AG04450 (cell line): Measurements from ENCODE around the gene OR2B6. TPM values are rescaled to one million over a fixed set of nuclear protein-coding genes. Genes with fewer than 3 reads are reported as not detected.

ENCODE experiments used
- CTCF ChIA-PET: fragments of 300-600, 350-600 bp; formaldehyde crosslinking; extraction: SDS; loops from one replicate; lab custom pipeline; 2022; ENCODE audit warnings: antibody characterized with exemption, inconsistent platforms; lab: Charles Lee
- POLR2A ChIA-PET: fragments of 350-600 bp; formaldehyde crosslinking; extraction: SDS; loops from one replicate; lab custom pipeline; 2021; ENCODE audit warnings: antibody characterized with exemption, inconsistent platforms; lab: Yijun Ruan, JAX
- DNase-seq: peaks from one replicate; pipeline ENCODE4 v3.0.0-alpha.2; 2011; ENCODE audit warnings: low read depth, low spot score
- H3K27ac ChIP-seq: one replicate; pipeline ENCODE4 v1.5.1; 2012; ENCODE audit warnings: low read depth, low read length, control low read depth
- H3K27me3 ChIP-seq: one replicate; pipeline ENCODE4 v1.6.0; 2012; ENCODE audit warnings: low read length; ENCODE audit not compliant: control insufficient read depth, insufficient read depth
- H3K4me3 ChIP-seq: 2 replicates; pipeline ENCODE4 v1.5.1; 2011; ENCODE audit warnings: mild to moderate bottlenecking, low read depth, low read length, control low read depth
- H3K9me3 ChIP-seq: 2 replicates; pipeline ENCODE4 v1.5.1; 2012; ENCODE audit warnings: low read length; ENCODE audit not compliant: control insufficient read depth, insufficient read depth
- CTCF ChIP-seq: IDR thresholded peaks from 2 replicates; pipeline ENCODE4 v1.5.1; 2011; ENCODE audit warnings: low read depth, low read length, control low read depth, inconsistent platforms
- polyA plus RNA-seq: library from polyadenylated mRNA; depleted of rRNA; stranded (reverse); fragments of >200 nt; gene quantifications from 2 replicates; pipeline ENCODE4 v1.2.3, GENCODE V29; 2011

Gene OR2B6
- polyA plus RNA-seq, 1 experiment: 0.09 TPM

- Histone ChIP-seq H3K27me3 (no peaks in the 10 kb centered on the region), H3K27ac (no peak overlapping the region), H3K9me3 (no peaks in the 10 kb centered on the region; the same call in 1 of the 2 replicates), H3K4me3 (no peak overlapping the region)
- DNase-seq: no peak
- no peak for TF ChIP-seq CTCF
- POLR2A ChIA-PET: no interaction called here
- CTCF ChIA-PET: no interaction called here
These were observed 43.5 kb downstream of the OR2B6 start for GRCh38 chr6:28000351-28001045.

GRCh38 chr6:28001351-28001750 is 44.3 kb downstream of the OR2B6 start:
- Histone ChIP-seq H3K4me3 (no peak overlapping the region), H3K27me3 (no peaks in the 10 kb centered on the region), H3K27ac (no peak overlapping the region), H3K9me3 (no peaks in the 10 kb centered on the region; the same call in 1 of the 2 replicates)
- ChIA-PET CTCF (no interaction called here), POLR2A (no interaction called here)
- TF ChIP-seq CTCF: no peak
- no peak for DNase-seq

GRCh38 chr6:28001751-28002150 is 44.7 kb downstream of the OR2B6 start:
- TF ChIP-seq CTCF: no peak
- POLR2A ChIA-PET: no interaction called here

GRCh38 chr6:28002161-28002560 is 45.1 kb downstream of the OR2B6 start:
- ChIA-PET POLR2A (no interaction called here), CTCF (no interaction called here)
- Histone ChIP-seq H3K4me3 (no peak overlapping the region), H3K9me3 (no peaks in the 10 kb centered on the region; the same call in 1 of the 2 replicates), H3K27me3 (no peaks in the 10 kb centered on the region), H3K27ac (no peak overlapping the region)
- DNase-seq: no peak
- no peak for TF ChIP-seq CTCF

More at GRCh38 chr6:28001751-28002150, 44.7 kb downstream of the OR2B6 start:
- DNase-seq: no peak
- Histone ChIP-seq H3K9me3 (no peaks in the 10 kb centered on the region; the same call in 1 of the 2 replicates), H3K27ac (no peak overlapping the region), H3K4me3 (no peak overlapping the region), H3K27me3 (no peaks in the 10 kb centered on the region)
- CTCF ChIA-PET: no interaction called here

GRCh38 chr6:28003059-28003458 is 46.0 kb downstream of the OR2B6 start:
- no peak overlapping the region for H3K4me3 ChIP-seq
- ChIA-PET CTCF (no interaction called here), POLR2A (no interaction called here)
- no peaks in the 10 kb centered on the region; the same call in 1 of the 2 replicates for H3K9me3 ChIP-seq
- no peak for TF ChIP-seq CTCF
- H3K27me3 ChIP-seq: no peaks in the 10 kb centered on the region
- no peak overlapping the region for H3K27ac ChIP-seq
- no peak for DNase-seq
